ENCODE data around the gene LGR5. TPM values are rescaled to one million over a fixed set of nuclear protein-coding genes. Genes with fewer than 3 reads are reported as not detected.
A peak's percentile ranks its signal among the peaks of the same experiment; 100 is the strongest.

LGR5 gene
- total and polyA plus RNA-seq, 9 of the 15 experiments (the other 6 are each of a cell fraction or from before 2014, with no cell fraction given), result not detected

DNA sequence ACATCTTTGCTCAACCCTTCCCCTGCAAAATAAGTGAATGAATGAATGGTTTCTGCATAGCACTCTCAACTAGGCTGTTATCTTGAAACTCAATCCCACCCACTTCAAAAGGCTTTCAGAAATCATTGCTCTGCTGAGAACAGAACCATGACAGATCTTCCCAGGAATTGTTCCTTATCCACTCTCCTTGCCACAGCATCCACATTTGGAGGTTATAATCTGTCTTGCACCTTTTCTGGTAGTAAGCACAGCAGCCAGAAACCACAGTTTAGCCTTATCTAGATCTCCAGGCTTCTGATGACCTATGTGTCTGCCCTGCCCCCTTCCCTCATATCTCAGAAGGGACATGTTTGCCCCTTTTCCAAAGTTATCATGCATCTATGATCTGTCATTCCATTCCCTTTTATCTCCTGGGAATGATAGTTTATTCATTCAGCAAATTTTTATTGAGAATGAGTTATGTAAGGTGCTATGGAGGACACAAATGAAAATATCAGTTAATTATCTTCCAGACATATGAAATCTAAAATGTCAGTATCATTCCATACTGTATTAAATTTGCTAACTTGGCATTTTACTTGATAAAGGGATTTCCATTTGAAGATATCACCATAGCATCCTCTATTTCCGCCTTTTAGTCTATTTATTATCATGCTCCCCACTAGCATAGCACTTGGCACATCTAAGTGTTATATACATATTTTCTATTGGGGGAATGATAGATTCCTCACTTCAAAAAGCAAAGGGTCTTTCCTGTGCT lies 21.4 kb downstream of the LGR5 start (continued):
- TF ChIP-seq TCF3 (CRISPR knock-in tag; IDR thresholded peaks at IDR 0.05) (peak; percentile 65), TARDBP (IDR thresholded peaks at IDR 0.05) (no peak), MAFK (IDR thresholded peaks at IDR 0.05; ENCODE audit: low read length) (peak; percentile 68), SOX6 (IDR thresholded peaks at IDR 0.05) (peak; percentile 36; the same call in 1 of the 2 replicates)
- TF ChIP-seq, protein P1, sequence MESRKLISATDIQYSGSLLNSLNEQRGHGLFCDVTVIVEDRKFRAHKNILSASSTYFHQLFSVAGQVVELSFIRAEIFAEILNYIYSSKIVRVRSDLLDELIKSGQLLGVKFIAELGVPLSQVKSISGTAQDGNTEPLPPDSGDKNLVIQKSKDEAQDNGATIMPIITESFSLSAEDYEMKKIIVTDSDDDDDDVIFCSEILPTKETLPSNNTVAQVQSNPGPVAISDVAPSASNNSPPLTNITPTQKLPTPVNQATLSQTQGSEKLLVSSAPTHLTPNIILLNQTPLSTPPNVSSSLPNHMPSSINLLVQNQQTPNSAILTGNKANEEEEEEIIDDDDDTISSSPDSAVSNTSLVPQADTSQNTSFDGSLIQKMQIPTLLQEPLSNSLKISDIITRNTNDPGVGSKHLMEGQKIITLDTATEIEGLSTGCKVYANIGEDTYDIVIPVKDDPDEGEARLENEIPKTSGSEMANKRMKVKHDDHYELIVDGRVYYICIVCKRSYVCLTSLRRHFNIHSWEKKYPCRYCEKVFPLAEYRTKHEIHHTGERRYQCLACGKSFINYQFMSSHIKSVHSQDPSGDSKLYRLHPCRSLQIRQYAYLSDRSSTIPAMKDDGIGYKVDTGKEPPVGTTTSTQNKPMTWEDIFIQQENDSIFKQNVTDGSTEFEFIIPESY (CRISPR knock-in tag; IDR thresholded peaks at IDR 0.05), result no peak

DNA sequence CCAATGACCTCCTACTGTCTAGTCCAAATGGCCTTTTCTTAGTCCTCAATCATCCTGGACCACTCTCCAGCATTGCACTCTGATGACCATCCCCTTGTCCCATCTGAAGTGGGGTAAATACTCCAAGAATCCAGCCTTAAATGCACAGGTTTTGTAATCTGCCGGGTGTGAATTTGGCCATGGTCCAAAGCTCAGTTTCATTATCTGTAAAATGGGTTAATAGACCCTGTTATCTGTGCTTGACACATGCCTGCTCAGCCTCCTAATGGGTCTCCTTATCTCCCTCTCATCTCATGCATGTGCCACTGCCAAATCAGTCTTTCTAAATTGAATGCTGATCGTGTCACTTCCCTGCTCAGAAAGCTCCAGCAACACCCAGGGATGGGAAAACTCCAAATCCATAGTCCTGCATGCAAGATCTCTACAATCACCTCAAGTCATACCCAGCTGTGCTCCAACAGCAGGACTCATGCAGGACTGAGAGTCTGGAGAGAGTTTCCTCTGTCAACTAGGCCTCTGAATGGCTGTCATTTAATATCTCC lies 22.3 kb downstream of the LGR5 start:
- CTCF ChIA-PET (ENCODE audit: low intra/inter-chr PET ratio), result no interaction called here
- H3K4me1 ChIP-seq (replicated peaks in 1 of 2; ENCODE audit: control insufficient read depth in 2 of 2, insufficient read depth in 2 of 2, low read length in 2 of 2), result peaks cover 0 to 2% of the 10 kb centered on the region in 2 experiments; a peak in 1 of 5 replicates
- H3K79me2 ChIP-seq (ENCODE audit: control insufficient read depth, insufficient read depth, low read length), result no peaks in the 10 kb centered on the region

More for the DNA sequence above, 22.3 kb downstream of the LGR5 start:
- Histone ChIP-seq H3K36me3 (ENCODE audit: control insufficient read depth, insufficient read depth, low read length) (no peaks in the 10 kb centered on the region), H3K9me3 (replicated peaks; ENCODE audit: control insufficient read depth, insufficient read depth, low read depth, low read length) (no peaks in the 10 kb centered on the region), H3K27ac (ENCODE audit: extremely low read depth, low read depth, low read length) (no peak overlapping the region), H3K9me1 (ENCODE audit: control insufficient read depth, insufficient read depth, low read length) (no peaks in the 10 kb centered on the region), H3K27me3 (ENCODE audit: control insufficient read depth in 2 of 2, insufficient read depth in 2 of 2, low read length in 2 of 2) (peaks cover 4% of the 10 kb centered on the region in 2 experiments; a peak in 2 of 5 replicates), H3K4me2 (ENCODE audit: insufficient read depth, low read length) (no peak overlapping the region), H4K20me1 (replicated peaks; ENCODE audit: control insufficient read depth, insufficient read depth, low read length) (no peaks in the 10 kb centered on the region), H3K9ac (ENCODE audit: insufficient read depth in 1 of 2, low read depth in 2 of 2, low read length in 2 of 2) (no peak overlapping the region), H2AFZ (ENCODE audit: low read depth, low read length) (no peak overlapping the region), H3K4me3 (no peak overlapping the region)
- no peak for DNase-seq (ENCODE audit: extremely low read depth in 1 of 4, low spot score in 3 of 4)
- TF ChIP-seq RBM25 (IDR thresholded peaks at IDR 0.05; ENCODE audit: low read depth, low read length, severe bottlenecking) (peak; percentile 35), NFIC (IDR thresholded peaks at IDR 0.05) (peak; percentile 80), SMC3 (conservative IDR thresholded peaks at IDR 0.05; ENCODE audit: insufficient read depth, low read depth, low read length) (no peak)
- ATAC-seq, result no peak
- no TSS peak for BruUV-seq (replicated peaks)
- 0% methylated on average over 2 of the region's 2 CpGs for WGBS (ENCODE audit: insufficient coverage, low coverage, missing lambda C conversion rate)
- FAIRE-seq, result no peak
- intact Hi-C loops (cut with micrococcal nuclease) (no loop called here), in situ Hi-C loops (cut with MboI) (no loop called here)
- POLR2A ChIA-PET, result interaction anchor here (1.0 kb wide), 1 partner anchor 37 kb away, joined by 3 read pairs; no protein-coding TSS in a partner anchor

All from K562 (cell line).